ENCODE data around the gene TM6SF1. TPM values are rescaled to one million over a fixed set of nuclear protein-coding genes. Genes with fewer than 3 reads are reported as not detected.

TM6SF1 gene
- 28.7 TPM for total RNA-seq

DNA sequence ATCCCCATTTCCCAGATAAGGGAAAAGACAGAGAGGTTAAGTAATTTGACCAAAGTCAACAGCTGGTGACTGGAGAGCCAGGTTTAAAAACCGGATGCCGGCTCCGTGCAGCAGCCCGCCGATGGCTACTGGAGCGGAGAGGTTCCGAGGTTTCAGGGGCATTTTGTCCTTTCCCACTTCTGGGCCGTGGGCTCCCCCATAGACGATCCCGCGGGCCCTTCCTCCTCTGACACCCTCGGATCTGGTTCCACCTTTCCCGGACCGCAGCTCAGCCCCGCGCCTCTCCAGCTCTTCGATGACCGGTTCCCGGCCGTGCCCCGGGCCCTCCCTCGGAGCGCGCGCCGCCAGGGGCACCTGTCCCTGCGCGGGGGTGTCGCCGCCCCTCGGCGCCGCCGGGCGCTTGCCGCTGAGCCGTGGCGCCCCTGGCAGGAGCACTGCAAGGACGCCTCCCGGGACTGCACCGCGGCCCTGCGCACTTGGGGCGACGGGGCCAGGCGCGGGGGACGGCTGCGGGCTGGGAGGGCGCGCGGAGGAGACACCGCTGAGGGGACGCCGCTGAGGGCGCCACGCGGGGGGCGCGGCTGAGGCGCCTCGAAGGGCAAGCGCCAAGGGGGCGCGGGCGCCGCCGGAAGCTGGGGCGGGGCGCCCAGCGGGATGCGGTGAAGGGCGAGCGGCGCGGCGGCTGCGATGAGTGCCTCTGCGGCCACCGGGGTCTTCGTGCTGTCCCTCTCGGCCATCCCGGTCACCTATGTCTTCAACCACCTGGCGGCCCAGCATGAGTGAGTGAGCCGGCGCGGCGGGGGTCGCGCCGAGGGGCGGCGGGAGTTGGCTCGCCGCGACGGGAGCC lies at the start of gene TM6SF1:
TSS of gene TM6SF1 (plus strand) at position 652 of the 847 bp plus-strand sequence. CDS start at position 688, 36 bp downstream.
- peaks cover 0 to 2% (median 0%) of the 10 kb centered on the region in 3 donors for H3K36me3 ChIP-seq (ENCODE audit: control insufficient read depth in 3 of 3, insufficient read depth in 3 of 3, low read length in 3 of 3)
- H3K4me3 ChIP-seq (ENCODE audit: low read length in 3 of 3), result peak within 1 kb of the TSS; percentile 68 to 83 (median 72)
- peak within 1 kb of the TSS; percentile 78 for H3K27ac ChIP-seq (ENCODE audit: low read depth, low read length)
- H3K27me3 ChIP-seq (ENCODE audit: control insufficient read depth in 3 of 3, insufficient read depth in 3 of 3, low read length in 3 of 3), result peaks cover 0 to 3% (median 0%) of the 10 kb centered on the region in 3 donors
- peaks cover 22 to 39% (median 33%) of the 10 kb centered on the region in 3 donors for H3K4me1 ChIP-seq (ENCODE audit: control insufficient read depth in 3 of 3, insufficient read depth in 3 of 3, low read length in 3 of 3)
- H3K9me3 ChIP-seq (ENCODE audit: control insufficient read depth in 3 of 3, low read length in 3 of 3), result no peaks in the 10 kb centered on the region
- H3K9ac ChIP-seq (ENCODE audit: low read depth in 1 of 3, low read length in 3 of 3), result peak within 1 kb of the TSS; percentile 60 to 86 (median 85)

GRCh38 chr15:83057696-83058376 lies 49.6 kb upstream of the TM6SF1 start:
- Histone ChIP-seq H3K9me3 (ENCODE audit: control insufficient read depth in 3 of 3, low read length in 3 of 3) (no peaks in the 10 kb centered on the region), H3K27ac (ENCODE audit: low read depth, low read length) (peak overlapping the region; percentile 28), H3K36me3 (ENCODE audit: control insufficient read depth in 3 of 3, insufficient read depth in 3 of 3, low read length in 3 of 3) (peaks cover 4 to 18% (median 7%) of the 10 kb centered on the region in 3 donors), H3K9ac (ENCODE audit: low read depth in 1 of 3, low read length in 3 of 3) (peak overlapping the region in 1 of 3 donors; percentile 10), H3K27me3 (ENCODE audit: control insufficient read depth in 3 of 3, insufficient read depth in 3 of 3, low read length in 3 of 3) (no peaks in the 10 kb centered on the region), H3K4me1 (ENCODE audit: control insufficient read depth in 3 of 3, insufficient read depth in 3 of 3, low read length in 3 of 3) (peaks cover 11 to 34% (median 21%) of the 10 kb centered on the region in 3 donors), H3K4me3 (ENCODE audit: low read length in 3 of 3) (no peak overlapping the region)

GRCh38 chr15:83061680-83062079 lies 45.8 kb upstream of the TM6SF1 start:
- H3K4me1 ChIP-seq (ENCODE audit: control insufficient read depth in 3 of 3, insufficient read depth in 3 of 3, low read length in 3 of 3), result peaks cover 23 to 45% (median 42%) of the 10 kb centered on the region in 3 donors
- no peaks in the 10 kb centered on the region for H3K27me3 ChIP-seq (ENCODE audit: control insufficient read depth in 3 of 3, insufficient read depth in 3 of 3, low read length in 3 of 3)
- no peaks in the 10 kb centered on the region for H3K9me3 ChIP-seq (ENCODE audit: control insufficient read depth in 3 of 3, low read length in 3 of 3)
- no peak overlapping the region for H3K4me3 ChIP-seq (ENCODE audit: low read length in 3 of 3)
- no peak overlapping the region for H3K27ac ChIP-seq (ENCODE audit: low read depth, low read length)
- no peak overlapping the region for H3K9ac ChIP-seq (ENCODE audit: low read depth in 1 of 3, low read length in 3 of 3)
- H3K36me3 ChIP-seq (ENCODE audit: control insufficient read depth in 3 of 3, insufficient read depth in 3 of 3, low read length in 3 of 3), result peaks cover 0 to 4% (median 3%) of the 10 kb centered on the region in 3 donors

DNA sequence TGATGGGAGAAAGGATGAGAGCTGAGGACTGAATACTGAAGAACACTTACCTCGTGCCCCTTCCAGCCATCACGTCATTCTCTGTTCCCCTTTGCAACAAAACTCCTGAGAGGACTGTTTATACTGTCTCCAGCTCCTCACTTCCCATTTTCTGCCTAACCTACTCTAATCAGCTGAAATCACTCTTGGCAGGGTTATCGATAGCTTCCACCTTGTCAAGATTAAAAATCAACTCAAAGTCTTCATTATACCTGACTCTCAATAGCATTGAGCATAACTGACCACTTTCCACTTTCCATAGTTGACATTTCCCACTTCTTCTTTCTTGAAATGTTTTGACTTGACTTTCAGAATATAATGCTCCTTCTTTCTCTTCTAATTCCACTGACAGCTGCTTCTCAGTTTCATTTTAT lies 44.7 kb upstream of the TM6SF1 start:
- H3K9me3 ChIP-seq (ENCODE audit: control insufficient read depth in 3 of 3, low read length in 3 of 3), result no peaks in the 10 kb centered on the region
- H3K4me1 ChIP-seq (ENCODE audit: control insufficient read depth in 3 of 3, insufficient read depth in 3 of 3, low read length in 3 of 3), result peaks cover 23 to 47% (median 42%) of the 10 kb centered on the region in 3 donors
- peak overlapping the region; percentile 28 for H3K27ac ChIP-seq (ENCODE audit: low read depth, low read length)
- H3K36me3 ChIP-seq (ENCODE audit: control insufficient read depth in 3 of 3, insufficient read depth in 3 of 3, low read length in 3 of 3), result peaks cover 0 to 4% (median 3%) of the 10 kb centered on the region in 3 donors
- H3K27me3 ChIP-seq (ENCODE audit: control insufficient read depth in 3 of 3, insufficient read depth in 3 of 3, low read length in 3 of 3), result no peaks in the 10 kb centered on the region
- H3K9ac ChIP-seq (ENCODE audit: low read depth in 1 of 3, low read length in 3 of 3), result no peak overlapping the region
- peak overlapping the region in 1 of 3 donors; percentile 15 for H3K4me3 ChIP-seq (ENCODE audit: low read length in 3 of 3)

DNA sequence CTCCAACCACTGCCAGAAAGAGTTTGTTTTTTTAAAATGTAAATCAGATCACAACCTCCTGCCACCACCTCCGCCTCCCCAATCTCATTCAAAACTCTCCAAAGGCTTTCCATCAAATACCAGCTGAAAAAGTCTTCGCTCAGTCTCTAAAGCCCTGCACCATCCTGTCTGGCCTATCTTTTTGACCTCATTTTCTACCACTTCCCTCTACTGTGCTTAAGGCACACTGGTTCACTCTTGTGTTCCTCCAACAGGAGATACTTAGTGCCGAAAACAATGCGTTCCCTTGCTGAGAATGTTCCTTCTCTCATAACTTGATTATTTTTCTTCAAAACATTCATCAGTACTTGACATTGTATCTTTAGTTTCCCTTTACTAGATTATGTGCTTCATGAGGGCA lies 43.9 kb upstream of the TM6SF1 start:
- peak overlapping the region; percentile 28 for H3K27ac ChIP-seq (ENCODE audit: low read depth, low read length)
- peak overlapping the region; percentile 36 to 98 (median 41) for H3K4me3 ChIP-seq (ENCODE audit: low read length in 3 of 3)
- H3K4me1 ChIP-seq (ENCODE audit: control insufficient read depth in 3 of 3, insufficient read depth in 3 of 3, low read length in 3 of 3), result peaks cover 20 to 43% (median 41%) of the 10 kb centered on the region in 3 donors

DNA sequence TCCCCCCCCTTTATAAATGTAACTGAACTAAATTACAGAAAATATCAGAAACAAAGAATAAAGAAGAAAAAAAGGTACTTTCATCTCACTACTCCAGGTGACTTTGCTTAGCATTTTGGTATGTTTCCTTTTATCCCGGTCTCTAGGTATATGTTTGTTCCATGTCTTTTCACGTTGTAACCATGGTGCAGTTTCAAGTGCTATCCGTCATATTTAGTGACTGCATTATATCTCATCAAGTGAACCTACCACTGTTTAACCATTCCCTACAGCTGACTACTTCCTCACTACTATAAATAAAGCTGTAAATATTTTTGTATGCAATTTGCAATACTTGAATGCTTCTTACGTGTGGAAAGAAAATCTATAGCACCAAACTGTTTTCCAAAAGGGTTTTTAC lies 42.6 kb upstream of the TM6SF1 start:
- Histone ChIP-seq H3K9ac (ENCODE audit: low read depth in 1 of 3, low read length in 3 of 3) (peak overlapping the region; percentile 34 to 95 (median 93)), H3K4me1 (ENCODE audit: control insufficient read depth in 3 of 3, insufficient read depth in 3 of 3, low read length in 3 of 3) (peaks cover 20 to 43% (median 41%) of the 10 kb centered on the region in 3 donors), H3K27ac (ENCODE audit: low read depth, low read length) (peak overlapping the region; percentile 97), H3K4me3 (ENCODE audit: low read length in 3 of 3) (peak overlapping the region; percentile 75 to 98 (median 87)), H3K36me3 (ENCODE audit: control insufficient read depth in 3 of 3, insufficient read depth in 3 of 3, low read length in 3 of 3) (peaks cover 0 to 4% (median 3%) of the 10 kb centered on the region in 3 donors), H3K27me3 (ENCODE audit: control insufficient read depth in 3 of 3, insufficient read depth in 3 of 3, low read length in 3 of 3) (no peaks in the 10 kb centered on the region), H3K9me3 (ENCODE audit: control insufficient read depth in 3 of 3, low read length in 3 of 3) (no peaks in the 10 kb centered on the region)

More for the DNA sequence above, 43.9 kb upstream of the TM6SF1 start:
- Histone ChIP-seq H3K9me3 (ENCODE audit: control insufficient read depth in 3 of 3, low read length in 3 of 3) (no peaks in the 10 kb centered on the region), H3K9ac (ENCODE audit: low read depth in 1 of 3, low read length in 3 of 3) (peak overlapping the region in 2 of 3 donors; percentile 93 to 95), H3K36me3 (ENCODE audit: control insufficient read depth in 3 of 3, insufficient read depth in 3 of 3, low read length in 3 of 3) (peaks cover 0 to 4% (median 3%) of the 10 kb centered on the region in 3 donors), H3K27me3 (ENCODE audit: control insufficient read depth in 3 of 3, insufficient read depth in 3 of 3, low read length in 3 of 3) (no peaks in the 10 kb centered on the region)

DNA sequence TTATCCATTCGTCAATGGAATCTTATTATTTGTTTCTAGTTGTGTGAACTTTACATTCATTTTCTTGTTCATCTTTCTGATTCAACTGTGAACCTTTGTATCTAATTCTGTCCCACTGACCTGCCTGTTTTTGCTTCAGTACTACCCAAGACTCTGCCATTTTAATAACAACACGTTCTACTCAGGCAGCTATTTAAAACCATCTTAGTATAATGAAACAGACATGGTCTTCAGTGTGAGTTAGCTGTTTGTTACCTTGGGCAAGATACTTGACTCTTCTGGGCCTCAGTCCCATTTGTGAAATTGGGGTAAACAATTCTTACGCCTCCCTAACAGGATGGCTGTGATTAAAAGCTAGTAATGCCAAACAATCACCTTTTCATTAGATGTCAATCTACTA lies 42.0 kb upstream of the TM6SF1 start:
- peak overlapping the region; percentile 75 to 98 (median 87) for H3K4me3 ChIP-seq (ENCODE audit: low read length in 3 of 3)
- no peaks in the 10 kb centered on the region for H3K9me3 ChIP-seq (ENCODE audit: control insufficient read depth in 3 of 3, low read length in 3 of 3)
- peaks cover 20 to 43% (median 41%) of the 10 kb centered on the region in 3 donors for H3K4me1 ChIP-seq (ENCODE audit: control insufficient read depth in 3 of 3, insufficient read depth in 3 of 3, low read length in 3 of 3)
- peak overlapping the region; percentile 93 to 95 (median 93) for H3K9ac ChIP-seq (ENCODE audit: low read depth in 1 of 3, low read length in 3 of 3)
- H3K36me3 ChIP-seq (ENCODE audit: control insufficient read depth in 3 of 3, insufficient read depth in 3 of 3, low read length in 3 of 3), result peaks cover 0 to 4% (median 3%) of the 10 kb centered on the region in 3 donors
- H3K27ac ChIP-seq (ENCODE audit: low read depth, low read length), result peak overlapping the region; percentile 97
- H3K27me3 ChIP-seq (ENCODE audit: control insufficient read depth in 3 of 3, insufficient read depth in 3 of 3, low read length in 3 of 3), result no peaks in the 10 kb centered on the region

DNA sequence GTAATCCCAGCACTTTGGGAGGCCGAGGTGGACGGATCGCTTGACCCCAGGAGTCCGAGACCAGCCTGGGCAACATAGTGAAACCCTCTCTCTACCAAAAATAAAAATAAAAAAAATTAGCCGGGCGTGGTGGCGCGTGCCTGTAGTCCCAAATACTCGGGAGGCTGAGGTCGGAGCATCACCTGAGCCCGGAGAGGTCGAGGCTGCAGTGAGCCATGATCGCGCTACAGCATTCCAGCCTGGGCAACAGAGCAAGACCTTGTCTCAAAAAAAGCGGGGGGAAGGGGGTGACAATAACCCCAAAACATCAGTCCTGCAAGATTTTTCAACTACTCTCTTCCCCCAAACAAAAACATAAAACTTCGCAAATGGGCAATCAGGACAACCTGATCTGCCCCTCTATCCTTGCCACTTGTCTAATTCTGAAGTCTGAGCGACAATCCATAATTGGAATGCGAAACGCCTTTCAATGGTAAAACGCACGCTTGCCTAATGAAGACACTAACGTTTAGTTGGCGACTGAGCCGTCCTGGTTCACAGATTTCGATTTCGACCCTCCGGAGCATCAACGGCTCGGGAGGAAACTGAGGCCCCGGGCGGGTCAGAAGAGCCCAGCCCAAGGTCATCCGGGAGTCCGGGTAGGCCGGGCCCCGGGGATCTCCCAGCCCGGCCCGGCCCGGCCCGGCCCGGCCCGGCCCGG lies 41.3 kb upstream of the TM6SF1 start:
- Histone ChIP-seq H3K9me3 (ENCODE audit: control insufficient read depth in 3 of 3, low read length in 3 of 3) (no peaks in the 10 kb centered on the region), H3K27ac (ENCODE audit: low read depth, low read length) (peak overlapping the region; percentile 97), H3K9ac (ENCODE audit: low read depth in 1 of 3, low read length in 3 of 3) (peak overlapping the region; percentile 93 to 95 (median 93)), H3K4me3 (ENCODE audit: low read length in 3 of 3) (peak overlapping the region; percentile 75 to 98 (median 87)), H3K4me1 (ENCODE audit: control insufficient read depth in 3 of 3, insufficient read depth in 3 of 3, low read length in 3 of 3) (peaks cover 20 to 43% (median 38%) of the 10 kb centered on the region in 3 donors), H3K27me3 (ENCODE audit: control insufficient read depth in 3 of 3, insufficient read depth in 3 of 3, low read length in 3 of 3) (no peaks in the 10 kb centered on the region), H3K36me3 (ENCODE audit: control insufficient read depth in 3 of 3, insufficient read depth in 3 of 3, low read length in 3 of 3) (peaks cover 0 to 4% (median 3%) of the 10 kb centered on the region in 3 donors)

Measured in skeletal muscle tissue (tissue), 4 donors.